GM21526 (cell line): ENCODE data around the gene TM4SF1.

Source experiments
- ATAC-seq: cut with Tn5 transposase; IDR thresholded peaks from one replicate; pipeline ENCODE4 v1.9.1; 2021; ENCODE audit warnings: moderate library complexity; ENCODE audit not compliant: unreplicated experiment, low FRiP score

The TM4SF1 gene

GRCh38 chr3:149375501-149376196 lies 1.8 kb downstream of the TM4SF1 start:
- no peak for ATAC-seq

GRCh38 chr3:149374793-149375500 lies 2.5 kb downstream of the TM4SF1 start:
- no peak for ATAC-seq

- ATAC-seq = no peak
These were observed 3.1 kb downstream of the TM4SF1 start for GRCh38 chr3:149374391-149374790.

GRCh38 chr3:149373235-149374125 lies 4.0 kb downstream of the TM4SF1 start:
- no peak for ATAC-seq

- no peak for ATAC-seq
These were observed 5.7 kb downstream of the TM4SF1 start for GRCh38 chr3:149371723-149372114.

GRCh38 chr3:149371001-149371722 lies 6.3 kb downstream of the TM4SF1 start:
- no peak for ATAC-seq

- no peak for ATAC-seq
These were observed 7.2 kb downstream of the TM4SF1 start for GRCh38 chr3:149369991-149370866.

GRCh38 chr3:149368674-149369497 lies 8.6 kb downstream of the TM4SF1 start:
- ATAC-seq = no peak

GRCh38 chr3:149368201-149368673 lies 9.2 kb downstream of the TM4SF1 start:
- ATAC-seq = no peak

- ATAC-seq = no peak
These were observed 10.3 kb downstream of the TM4SF1 start for GRCh38 chr3:149366941-149367840.

GRCh38 chr3:149366031-149366430 lies 11.4 kb downstream of the TM4SF1 start:
- no peak for ATAC-seq

GRCh38 chr3:149364624-149365023 lies 12.8 kb downstream of the TM4SF1 start:
- ATAC-seq = no peak

GRCh38 chr3:149363053-149363452 lies 14.4 kb downstream of the TM4SF1 start:
- no peak for ATAC-seq

- ATAC-seq = no peak
These were observed 15.1 kb downstream of the TM4SF1 start for GRCh38 chr3:149362366-149362765.

- ATAC-seq = no peak
These were observed 20.8 kb downstream of the TM4SF1 start for GRCh38 chr3:149356630-149357029.

GRCh38 chr3:149356044-149356592 lies 21.3 kb downstream of the TM4SF1 start:
- no peak for ATAC-seq

- ATAC-seq = no peak
These were observed 23.8 kb downstream of the TM4SF1 start for GRCh38 chr3:149353581-149354184.
